Measurements from ENCODE around the gene KLC3.

The KLC3 gene

DNA sequence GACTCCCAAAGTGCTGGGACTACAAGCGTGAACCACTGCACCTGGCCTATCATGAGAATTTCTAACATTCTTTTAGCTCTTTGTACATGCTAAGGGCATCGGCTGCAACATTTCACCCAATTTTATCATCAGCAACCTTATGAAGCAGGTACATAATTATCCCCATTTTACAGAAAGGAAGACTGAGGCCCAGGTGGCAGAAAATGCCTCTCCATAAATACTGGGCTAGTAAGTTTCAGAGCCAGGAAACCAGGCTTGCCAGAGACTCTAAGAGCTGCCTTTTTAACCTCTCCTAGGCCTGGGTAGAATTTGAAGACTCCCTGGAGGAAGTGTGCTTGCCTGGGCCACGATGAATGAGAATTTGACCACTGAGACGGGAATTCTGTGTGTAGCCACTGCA, 27.6 kb downstream of the KLC3 start:
- H3K4me3 ChIP-seq (ENCODE audit: insufficient read depth, low read depth, low read length, poor library complexity, severe bottlenecking) = no peak overlapping the region
- DNase-seq = no peak
- H3K27ac ChIP-seq (ENCODE audit: insufficient read depth, low read length, poor library complexity, severe bottlenecking) = no peak overlapping the region
- no peaks in the 10 kb centered on the region for H3K9me3 ChIP-seq (ENCODE audit: control insufficient read depth, low read length)
- H3K27me3 ChIP-seq (replicated peaks; ENCODE audit: control insufficient read depth, insufficient read depth, low read length, poor library complexity, severe bottlenecking) = no peaks in the 10 kb centered on the region
- H3K4me1 ChIP-seq (ENCODE audit: control insufficient read depth, insufficient read depth, low read length, poor library complexity, severe bottlenecking) = peaks cover 5% of the 10 kb centered on the region
- peaks cover 3% of the 10 kb centered on the region for H3K36me3 ChIP-seq (ENCODE audit: control insufficient read depth, insufficient read depth, low read length)

GRCh38 chr19:45368737-45369340, 28.3 kb downstream of the KLC3 start:
- H3K4me3 ChIP-seq (ENCODE audit: insufficient read depth, low read depth, low read length, poor library complexity, severe bottlenecking) = no peak overlapping the region
- H3K27me3 ChIP-seq (replicated peaks; ENCODE audit: control insufficient read depth, insufficient read depth, low read length, poor library complexity, severe bottlenecking) = no peaks in the 10 kb centered on the region
- H3K9me3 ChIP-seq (ENCODE audit: control insufficient read depth, low read length) = no peaks in the 10 kb centered on the region
- no peak for DNase-seq
- H3K36me3 ChIP-seq (ENCODE audit: control insufficient read depth, insufficient read depth, low read length) = peaks cover under 1% of the 10 kb centered on the region
- peaks cover 5% of the 10 kb centered on the region for H3K4me1 ChIP-seq (ENCODE audit: control insufficient read depth, insufficient read depth, low read length, poor library complexity, severe bottlenecking)
- H3K27ac ChIP-seq (ENCODE audit: insufficient read depth, low read length, poor library complexity, severe bottlenecking) = no peak overlapping the region

DNA sequence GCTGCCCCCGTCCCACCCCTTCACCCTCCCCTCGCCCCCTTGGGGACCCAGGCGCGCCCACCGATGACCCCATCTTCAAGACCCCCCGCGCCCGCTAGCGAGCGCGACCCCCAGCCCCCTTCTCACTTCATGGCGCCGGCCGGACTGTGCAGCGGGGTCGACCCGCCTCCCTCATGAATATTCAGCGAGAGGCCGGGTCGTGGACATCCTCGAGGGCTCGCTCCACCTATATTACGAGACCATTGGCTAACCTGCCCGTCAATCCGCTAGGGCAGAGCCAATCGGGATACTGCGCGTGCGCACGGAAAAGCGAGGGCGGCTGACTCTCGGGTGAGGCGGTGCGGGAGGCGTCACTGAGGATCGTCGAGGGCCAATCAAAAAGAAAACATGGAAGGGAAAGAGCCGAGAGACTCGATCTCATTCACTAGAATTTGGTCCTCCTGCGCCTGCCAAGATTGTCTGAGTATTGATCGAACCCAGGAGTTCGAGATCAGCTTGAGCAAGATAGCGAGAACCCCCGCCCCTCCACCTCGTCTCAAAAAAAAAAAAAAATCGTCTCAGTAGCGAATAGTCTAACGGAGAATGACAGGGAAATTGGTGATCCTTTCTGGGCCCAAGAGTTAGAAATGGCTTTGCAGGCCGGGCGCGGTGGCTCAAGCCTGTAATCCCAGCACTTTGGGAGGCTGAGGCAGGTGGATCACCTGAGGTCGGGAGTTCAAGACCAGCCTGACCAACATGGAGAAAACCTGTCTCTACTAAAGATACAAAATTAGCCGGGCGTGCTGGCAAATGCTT, 30.1 kb downstream of the KLC3 start, which contains the start of gene ERCC2:
ERCC2 (minus strand) TSS at position 164 of the 795 bp plus-strand sequence; CDS start at position 131, 33 bp downstream.
- no peaks in the 10 kb centered on the region for H3K9me3 ChIP-seq (ENCODE audit: control insufficient read depth, low read length)
- no peaks in the 10 kb centered on the region for H3K27me3 ChIP-seq (replicated peaks; ENCODE audit: control insufficient read depth, insufficient read depth, low read length, poor library complexity, severe bottlenecking)
- peak within 1 kb of the TSS; percentile 59 for H3K27ac ChIP-seq (ENCODE audit: insufficient read depth, low read length, poor library complexity, severe bottlenecking)
- no peaks in the 10 kb centered on the region for H3K36me3 ChIP-seq (ENCODE audit: control insufficient read depth, insufficient read depth, low read length)
- DNase-seq = peak; percentile 99 to 100 (median 99)
- peaks cover 5% of the 10 kb centered on the region for H3K4me1 ChIP-seq (ENCODE audit: control insufficient read depth, insufficient read depth, low read length, poor library complexity, severe bottlenecking)
- H3K4me3 ChIP-seq (ENCODE audit: insufficient read depth, low read depth, low read length, poor library complexity, severe bottlenecking) = peak within 1 kb of the TSS; percentile 82

DNA sequence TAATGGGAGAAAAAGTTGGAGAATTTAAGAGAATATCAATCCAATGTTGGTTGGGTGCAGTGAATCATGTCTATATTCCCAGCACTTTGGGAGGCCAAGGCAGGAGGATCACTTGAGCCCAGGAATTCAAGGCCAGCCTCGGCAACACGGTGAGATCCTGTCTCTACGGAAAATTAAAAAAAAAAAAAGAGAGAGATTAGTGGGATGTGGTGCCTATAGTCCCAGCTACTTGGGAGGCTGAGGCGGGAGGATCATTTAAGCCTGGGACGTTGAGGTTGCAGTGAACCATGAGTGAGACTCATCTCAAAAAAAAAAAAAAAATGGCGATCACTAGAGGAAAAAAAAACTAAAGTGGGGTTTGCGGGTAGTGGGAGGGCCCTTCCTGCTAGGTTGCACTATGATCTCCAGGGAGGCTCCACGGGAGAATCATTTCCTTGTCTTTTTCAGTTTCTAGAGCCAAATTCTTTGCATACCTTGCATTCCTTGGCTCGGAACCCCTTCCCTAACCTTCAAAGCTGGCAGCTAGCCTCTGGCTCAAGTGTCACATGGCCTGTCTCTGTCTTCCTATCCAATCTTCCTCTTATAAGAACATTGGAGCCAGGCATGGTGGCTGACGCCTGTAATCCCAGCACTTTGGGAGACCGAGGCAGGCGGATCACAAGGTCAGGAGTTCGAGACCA, 35.6 kb downstream of the KLC3 start:
- Histone ChIP-seq H3K27ac (ENCODE audit: insufficient read depth, low read length, poor library complexity, severe bottlenecking) (no peak overlapping the region), H3K9me3 (ENCODE audit: control insufficient read depth, low read length) (no peaks in the 10 kb centered on the region)
- DNase-seq = no peak

DNA sequence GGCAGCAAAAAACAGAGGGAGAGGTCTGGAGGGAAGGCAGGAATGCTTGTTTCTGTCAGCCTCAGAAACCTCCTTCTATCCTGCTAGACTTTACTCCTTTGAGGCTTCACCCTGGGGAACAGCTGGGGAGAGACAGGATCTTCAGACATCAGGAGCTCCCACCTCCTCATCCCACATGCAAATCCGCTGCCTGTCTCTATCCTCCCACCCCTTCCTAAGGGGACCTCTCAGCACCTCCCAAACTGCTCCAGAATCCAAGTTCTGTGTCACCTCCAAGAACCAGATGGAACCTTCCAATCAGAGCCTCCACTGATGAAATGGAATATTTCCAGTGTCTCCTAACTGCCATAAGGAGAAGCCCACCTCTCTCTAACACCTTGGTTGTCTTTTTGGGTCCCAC, 39.6 kb downstream of the KLC3 start:
- H3K4me3 ChIP-seq (ENCODE audit: insufficient read depth, low read depth, low read length, poor library complexity, severe bottlenecking) = no peak overlapping the region
- no peaks in the 10 kb centered on the region for H3K9me3 ChIP-seq (ENCODE audit: control insufficient read depth, low read length)
- H3K36me3 ChIP-seq (ENCODE audit: control insufficient read depth, insufficient read depth, low read length) = no peaks in the 10 kb centered on the region
- no peak for DNase-seq
- H3K4me1 ChIP-seq (ENCODE audit: control insufficient read depth, insufficient read depth, low read length, poor library complexity, severe bottlenecking) = no peaks in the 10 kb centered on the region
- H3K27me3 ChIP-seq (replicated peaks; ENCODE audit: control insufficient read depth, insufficient read depth, low read length, poor library complexity, severe bottlenecking) = peaks cover 5% of the 10 kb centered on the region
- H3K27ac ChIP-seq (ENCODE audit: insufficient read depth, low read length, poor library complexity, severe bottlenecking) = no peak overlapping the region

More for the DNA sequence above, 35.6 kb downstream of the KLC3 start:
- H3K36me3 ChIP-seq (ENCODE audit: control insufficient read depth, insufficient read depth, low read length) = no peaks in the 10 kb centered on the region
- no peaks in the 10 kb centered on the region for H3K27me3 ChIP-seq (replicated peaks; ENCODE audit: control insufficient read depth, insufficient read depth, low read length, poor library complexity, severe bottlenecking)
- no peaks in the 10 kb centered on the region for H3K4me1 ChIP-seq (ENCODE audit: control insufficient read depth, insufficient read depth, low read length, poor library complexity, severe bottlenecking)
- no peak overlapping the region for H3K4me3 ChIP-seq (ENCODE audit: insufficient read depth, low read depth, low read length, poor library complexity, severe bottlenecking)

GRCh38 chr19:45382426-45382825, 41.9 kb downstream of the KLC3 start:
- peaks cover 16% of the 10 kb centered on the region for H3K27me3 ChIP-seq (replicated peaks; ENCODE audit: control insufficient read depth, insufficient read depth, low read length, poor library complexity, severe bottlenecking)
- no peak for DNase-seq
- no peaks in the 10 kb centered on the region for H3K4me1 ChIP-seq (ENCODE audit: control insufficient read depth, insufficient read depth, low read length, poor library complexity, severe bottlenecking)
- H3K9me3 ChIP-seq (ENCODE audit: control insufficient read depth, low read length) = no peaks in the 10 kb centered on the region
- H3K36me3 ChIP-seq (ENCODE audit: control insufficient read depth, insufficient read depth, low read length) = no peaks in the 10 kb centered on the region
- no peak overlapping the region for H3K27ac ChIP-seq (ENCODE audit: insufficient read depth, low read length, poor library complexity, severe bottlenecking)
- no peak overlapping the region for H3K4me3 ChIP-seq (ENCODE audit: insufficient read depth, low read depth, low read length, poor library complexity, severe bottlenecking)

DNA sequence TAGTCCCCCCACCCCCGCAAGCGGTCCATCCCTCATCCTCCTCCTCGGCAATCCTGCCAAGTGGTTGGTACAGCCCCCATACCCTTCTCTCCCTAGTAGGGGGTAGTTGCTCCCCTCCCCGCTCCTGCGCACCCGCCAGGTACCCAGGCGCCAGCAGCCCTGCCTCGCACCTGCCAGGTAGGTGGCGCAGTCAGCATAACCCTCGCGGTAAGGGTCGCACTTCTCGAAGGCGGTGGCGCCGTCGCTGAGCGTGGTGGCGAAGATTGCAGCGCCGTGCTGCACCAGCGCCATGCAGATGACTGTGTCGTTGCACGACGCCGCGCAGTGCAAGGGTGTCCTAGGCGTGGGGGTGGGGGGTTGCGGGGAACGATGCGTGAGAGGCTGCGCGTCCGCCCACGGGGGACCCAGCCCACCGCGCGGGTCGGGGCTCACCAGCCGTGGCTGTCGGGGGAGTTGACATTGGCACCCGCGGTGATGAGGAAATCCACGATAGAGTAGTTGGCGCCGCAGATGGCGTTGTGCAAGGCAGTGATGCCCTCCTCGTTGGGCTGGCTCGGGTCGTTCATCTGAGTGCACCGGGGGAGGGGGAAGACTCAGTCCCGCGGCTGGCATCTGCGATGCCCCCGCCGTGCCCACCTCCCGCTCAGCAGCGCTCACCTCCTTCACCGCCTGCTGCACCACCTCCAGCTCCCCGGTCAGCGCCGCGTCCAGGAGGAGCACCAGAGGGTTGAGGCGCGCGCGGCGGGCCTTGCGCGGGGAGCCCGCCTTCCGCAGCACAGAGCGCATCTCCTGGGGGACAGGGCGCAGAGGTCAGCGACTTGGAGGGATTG, 45.1 kb downstream of the KLC3 start:
- no peak for DNase-seq
- Histone ChIP-seq H3K4me3 (ENCODE audit: insufficient read depth, low read depth, low read length, poor library complexity, severe bottlenecking) (no peak overlapping the region), H3K27ac (ENCODE audit: insufficient read depth, low read length, poor library complexity, severe bottlenecking) (no peak overlapping the region), H3K27me3 (replicated peaks; ENCODE audit: control insufficient read depth, insufficient read depth, low read length, poor library complexity, severe bottlenecking) (peaks cover 16% of the 10 kb centered on the region), H3K4me1 (ENCODE audit: control insufficient read depth, insufficient read depth, low read length, poor library complexity, severe bottlenecking) (no peaks in the 10 kb centered on the region), H3K9me3 (ENCODE audit: control insufficient read depth, low read length) (no peaks in the 10 kb centered on the region), H3K36me3 (ENCODE audit: control insufficient read depth, insufficient read depth, low read length) (no peaks in the 10 kb centered on the region)

GRCh38 chr19:45391346-45391745, 50.8 kb downstream of the KLC3 start:
- no peaks in the 10 kb centered on the region for H3K27me3 ChIP-seq (replicated peaks; ENCODE audit: control insufficient read depth, insufficient read depth, low read length, poor library complexity, severe bottlenecking)
- H3K27ac ChIP-seq (ENCODE audit: insufficient read depth, low read length, poor library complexity, severe bottlenecking) = no peak overlapping the region
- no peak overlapping the region for H3K4me3 ChIP-seq (ENCODE audit: insufficient read depth, low read depth, low read length, poor library complexity, severe bottlenecking)
- DNase-seq = no peak
- no peaks in the 10 kb centered on the region for H3K9me3 ChIP-seq (ENCODE audit: control insufficient read depth, low read length)
- no peaks in the 10 kb centered on the region for H3K36me3 ChIP-seq (ENCODE audit: control insufficient read depth, insufficient read depth, low read length)
- no peaks in the 10 kb centered on the region for H3K4me1 ChIP-seq (ENCODE audit: control insufficient read depth, insufficient read depth, low read length, poor library complexity, severe bottlenecking)

DNA sequence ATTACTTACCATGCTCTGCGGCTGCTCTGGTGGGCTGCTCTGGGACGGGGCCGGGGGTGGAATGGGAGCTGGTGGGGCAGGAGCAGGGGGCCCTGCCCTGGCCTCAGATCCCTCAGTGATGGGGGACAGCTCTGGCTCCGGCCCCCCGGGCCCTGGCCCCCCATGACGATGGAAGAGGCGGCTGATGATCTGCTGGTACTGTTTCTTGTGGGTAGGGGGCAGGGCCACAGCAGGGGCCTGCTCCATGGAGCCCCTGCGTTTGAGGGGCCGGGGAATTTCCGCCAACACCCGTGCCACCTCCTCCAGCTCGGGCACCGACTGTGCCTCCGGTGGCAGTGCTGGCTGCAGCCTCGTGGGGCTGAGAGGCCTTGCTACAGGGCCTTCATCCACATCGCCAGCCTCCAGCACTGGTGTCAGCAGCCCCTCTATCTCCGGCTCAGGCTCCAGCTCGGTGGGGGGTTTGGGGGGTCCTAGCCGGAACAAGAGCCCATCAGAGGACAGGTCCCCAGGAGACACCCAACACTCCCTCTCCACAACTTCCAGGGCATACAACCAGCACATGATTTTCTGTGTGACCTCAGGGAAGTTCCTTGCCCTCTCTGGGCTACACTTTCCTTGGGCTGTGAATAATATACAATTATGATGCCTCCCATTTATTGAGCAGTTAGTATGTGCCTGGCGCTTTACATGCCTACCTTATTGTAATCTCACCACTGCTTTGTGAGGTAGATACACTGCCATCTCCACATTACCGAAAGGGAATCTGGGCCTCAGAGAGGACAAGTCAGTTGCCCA, 51.5 kb downstream of the KLC3 start:
- Histone ChIP-seq H3K4me1 (ENCODE audit: control insufficient read depth, insufficient read depth, low read length, poor library complexity, severe bottlenecking) (no peaks in the 10 kb centered on the region), H3K27ac (ENCODE audit: insufficient read depth, low read length, poor library complexity, severe bottlenecking) (no peak overlapping the region), H3K36me3 (ENCODE audit: control insufficient read depth, insufficient read depth, low read length) (no peaks in the 10 kb centered on the region), H3K9me3 (ENCODE audit: control insufficient read depth, low read length) (no peaks in the 10 kb centered on the region), H3K4me3 (ENCODE audit: insufficient read depth, low read depth, low read length, poor library complexity, severe bottlenecking) (no peak overlapping the region), H3K27me3 (replicated peaks; ENCODE audit: control insufficient read depth, insufficient read depth, low read length, poor library complexity, severe bottlenecking) (no peaks in the 10 kb centered on the region)
- DNase-seq = no peak

Data from effector memory CD4-positive, alpha-beta T cell (primary cell).